GM19025 (cell line): ENCODE data around the gene LYST.
"Not testable (repeated sequence)": the region's sequence is repeated elsewhere in the genome, so short reads cannot be mapped to it uniquely, and the experiment has no call there.

Source experiments
- ATAC-seq: cut with Tn5 transposase; IDR thresholded peaks from one replicate; pipeline ENCODE4 v1.9.1; 2021; ENCODE audit warnings: mild to moderate bottlenecking, low read depth, moderate library complexity; ENCODE audit not compliant: unreplicated experiment

LYST gene

GRCh38 chr1:235821361-235821981 lies 45.2 kb downstream of the LYST start:
- no peak for ATAC-seq

- ATAC-seq: no peak
Measured at GRCh38 chr1:235820061-235820460, 46.6 kb downstream of the LYST start.

DNA sequence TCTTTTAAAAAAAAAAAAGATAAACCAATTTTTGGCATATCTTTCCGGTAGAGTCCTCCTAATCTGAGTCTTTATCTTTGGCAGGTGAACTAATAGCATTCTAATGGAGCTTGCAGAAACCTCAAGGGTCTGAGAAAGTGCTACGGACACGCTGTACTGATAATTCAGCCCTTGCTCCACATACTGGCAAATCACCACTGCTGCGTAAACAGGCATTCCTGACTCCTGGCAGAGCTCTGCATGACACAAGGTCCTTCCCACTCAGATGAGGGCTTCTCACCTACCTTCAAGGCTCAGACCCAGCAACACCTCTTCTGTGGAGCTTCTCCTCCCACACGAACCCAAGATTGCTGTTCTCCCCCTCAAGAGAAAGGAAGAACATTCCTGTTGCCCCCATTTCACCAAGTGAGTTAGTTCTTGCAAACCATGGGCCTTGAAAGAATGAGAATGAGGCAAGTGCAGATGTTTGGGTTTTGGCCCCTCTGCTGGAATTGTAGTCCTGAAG lies 48.0 kb downstream of the LYST start:
- ATAC-seq: no peak

DNA sequence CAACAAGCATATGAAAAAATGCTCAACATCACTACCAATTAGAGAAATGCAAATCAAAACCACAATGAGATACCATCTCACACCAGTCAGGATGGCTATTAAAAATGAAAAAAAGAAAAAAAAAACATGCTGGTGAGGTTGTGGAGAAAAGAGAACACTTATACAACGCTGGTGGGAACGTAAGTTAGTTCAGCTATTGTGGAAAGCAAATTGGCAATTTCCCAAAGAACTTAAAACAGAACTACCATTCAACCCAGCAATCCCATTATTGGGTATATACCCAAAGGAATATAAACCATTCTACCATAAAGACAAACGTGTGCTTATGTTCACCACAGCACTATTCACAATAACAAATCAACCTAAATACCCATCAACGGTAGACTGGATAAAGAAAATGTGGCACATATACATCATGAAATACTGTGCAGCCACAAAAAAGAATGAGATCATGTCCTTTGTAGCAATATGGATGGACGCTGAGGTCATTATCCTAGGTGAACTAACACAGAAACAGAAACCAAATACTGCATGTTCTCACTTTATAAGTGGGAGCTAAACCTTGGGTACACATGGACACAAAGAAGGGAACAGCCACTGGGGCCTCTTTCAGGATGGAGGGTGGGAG lies 49.5 kb downstream of the LYST start:
- ATAC-seq: no peak

- ATAC-seq: no peak
Measured at GRCh38 chr1:235809688-235810397, 56.9 kb downstream of the LYST start.

GRCh38 chr1:235808223-235808622 lies 58.5 kb downstream of the LYST start:
- no peak for ATAC-seq

DNA sequence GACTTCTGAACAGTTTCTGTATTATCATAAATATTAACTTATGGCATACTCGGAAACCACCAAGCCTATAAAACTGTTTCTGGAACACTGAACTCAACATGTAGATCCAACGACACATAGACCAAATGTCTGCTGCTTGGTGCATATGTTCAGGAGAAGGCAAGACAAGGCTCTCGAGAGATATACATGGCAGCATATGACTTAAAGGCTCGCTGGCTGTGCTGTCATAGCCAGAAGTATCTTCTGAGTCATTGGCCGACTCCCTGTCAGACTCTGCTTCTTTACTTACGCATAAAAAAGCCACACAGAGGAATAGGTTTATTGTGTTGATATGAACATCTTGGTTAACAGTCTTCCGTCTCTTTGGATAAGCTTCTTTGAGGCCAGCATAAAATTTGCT lies 60.6 kb downstream of the LYST start:
- no peak for ATAC-seq

- no peak for ATAC-seq
Measured at GRCh38 chr1:235802573-235803346, 63.9 kb downstream of the LYST start.

GRCh38 chr1:235799264-235799663 lies 67.4 kb downstream of the LYST start:
- ATAC-seq: no peak

DNA sequence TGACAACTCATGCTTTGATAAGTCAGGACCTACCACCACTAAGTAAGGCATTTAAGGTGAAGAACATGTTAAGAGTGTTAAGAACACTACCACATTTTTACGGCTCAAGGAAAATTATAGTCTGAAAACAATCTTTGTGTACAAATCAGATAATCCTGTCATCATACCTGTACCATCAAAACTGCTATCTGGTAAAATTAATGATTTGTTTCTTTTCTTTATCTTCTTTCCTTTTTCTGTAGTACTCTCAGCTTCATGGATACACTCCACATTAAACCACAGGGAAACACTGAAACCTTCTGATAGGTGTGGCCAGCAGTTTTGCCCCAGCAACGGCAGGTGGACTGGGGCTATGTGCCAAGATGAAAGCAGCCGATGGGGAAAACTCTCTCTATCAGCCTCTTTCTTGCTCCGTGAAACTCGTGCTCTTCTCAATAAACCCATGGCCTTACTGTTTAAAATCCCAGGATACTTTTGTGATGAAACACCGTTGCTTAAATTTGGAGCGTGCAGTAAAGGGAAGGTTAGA lies 75.1 kb downstream of the LYST start:
- ATAC-seq: no peak

- ATAC-seq: no peak
Measured at GRCh38 chr1:235790123-235790522, 76.6 kb downstream of the LYST start.

DNA sequence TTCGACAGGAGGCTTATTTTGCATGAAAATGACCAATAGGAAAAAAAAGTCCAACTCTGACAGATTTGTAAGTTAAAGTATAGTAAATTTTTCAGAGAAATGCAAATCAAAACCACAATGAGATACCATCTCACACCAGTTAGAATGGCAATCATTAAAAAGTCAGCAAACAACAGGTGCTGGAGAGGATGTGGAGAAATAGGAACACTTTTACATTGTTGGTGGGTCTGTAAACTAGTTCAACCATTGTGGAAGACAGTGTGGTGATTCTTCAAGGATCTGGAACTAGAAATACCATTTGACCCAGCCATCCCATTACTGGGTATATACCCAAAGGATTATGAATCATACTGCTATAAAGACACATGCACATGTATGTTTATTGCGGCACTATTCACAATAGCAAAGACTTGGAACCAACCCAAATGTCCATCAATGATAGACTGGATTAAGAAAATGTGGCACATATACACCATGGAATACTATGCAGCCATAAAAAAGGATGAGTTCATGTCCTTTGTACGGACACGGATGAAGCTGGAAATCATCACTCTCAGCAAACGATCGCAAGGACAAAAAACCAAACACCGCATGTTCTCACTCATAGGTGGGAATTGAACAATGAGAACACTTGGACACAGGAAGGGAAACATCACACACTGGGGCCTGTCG lies 80.3 kb downstream of the LYST start:
- not testable (repeated sequence) for ATAC-seq

DNA sequence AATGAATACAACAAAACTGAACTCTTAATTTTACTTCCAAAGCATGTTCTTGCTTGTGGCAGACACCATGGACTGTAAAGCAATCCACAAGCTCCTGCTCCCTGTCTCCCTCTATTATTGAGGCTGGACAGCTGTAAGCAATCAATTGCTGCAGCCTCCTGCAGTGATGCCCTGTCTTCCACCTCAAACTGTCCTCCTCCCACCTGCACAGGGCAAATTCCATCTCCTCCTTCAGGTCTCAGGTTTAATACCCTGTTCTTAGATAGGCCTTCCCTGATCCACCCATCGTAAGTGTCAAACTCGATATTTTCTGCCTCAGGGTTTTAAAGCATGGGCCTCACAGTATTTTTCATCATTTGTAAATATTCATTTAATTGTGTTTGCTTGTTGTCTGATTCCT lies 81.8 kb downstream of the LYST start:
- ATAC-seq: no peak

DNA sequence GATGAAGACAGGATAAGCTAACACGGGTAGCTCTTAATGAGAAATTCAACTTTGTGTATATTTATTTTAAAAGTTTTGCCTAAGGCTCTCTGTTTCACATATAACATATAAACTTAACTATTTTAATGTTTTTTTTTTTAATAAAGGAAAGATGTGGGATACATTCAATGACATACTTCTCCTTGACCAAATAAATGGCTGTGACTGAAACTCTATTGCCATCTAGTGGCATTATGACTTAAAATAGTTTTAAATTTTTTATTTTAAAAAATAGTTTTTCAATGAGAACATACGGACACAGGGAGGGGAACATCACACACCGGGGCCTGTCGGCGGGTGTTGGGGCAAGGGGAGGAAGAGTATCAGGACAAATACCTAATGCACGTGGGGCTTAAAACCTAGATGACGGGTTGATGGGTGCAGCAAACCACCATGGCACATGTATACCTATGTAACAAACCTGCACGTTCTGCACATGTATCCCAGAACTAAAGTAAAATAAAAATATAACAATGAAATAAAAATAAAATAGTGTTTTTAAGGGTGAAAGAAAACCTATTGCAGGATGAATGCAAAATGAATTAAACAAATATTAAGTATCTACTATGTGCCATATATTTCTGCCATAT lies 83.4 kb downstream of the LYST start:
- ATAC-seq: no peak

- ATAC-seq: no peak
Measured at GRCh38 chr1:235782601-235783000, 84.1 kb downstream of the LYST start.

DNA sequence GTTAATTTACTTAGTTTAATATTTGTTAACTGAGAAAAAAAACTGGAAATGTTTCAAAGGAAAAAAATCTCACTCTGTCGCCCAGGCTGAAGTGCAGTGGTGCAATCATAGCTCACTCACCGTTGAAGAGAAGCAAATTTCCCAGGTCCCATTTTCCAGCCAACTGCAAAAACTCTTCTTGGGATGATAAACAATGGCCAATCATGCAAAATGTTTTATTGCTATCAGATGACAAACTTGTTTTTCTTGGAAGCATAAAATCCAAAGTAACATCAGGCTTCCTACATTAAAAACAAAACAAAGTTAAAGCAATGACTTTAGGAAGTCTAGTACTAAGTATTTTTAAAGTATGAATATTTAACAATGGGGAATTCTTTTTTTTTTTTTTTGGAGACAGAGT lies 84.9 kb downstream of the LYST start:
- no peak for ATAC-seq

GRCh38 chr1:235779770-235780169 lies 86.9 kb downstream of the LYST start:
- no peak for ATAC-seq

DNA sequence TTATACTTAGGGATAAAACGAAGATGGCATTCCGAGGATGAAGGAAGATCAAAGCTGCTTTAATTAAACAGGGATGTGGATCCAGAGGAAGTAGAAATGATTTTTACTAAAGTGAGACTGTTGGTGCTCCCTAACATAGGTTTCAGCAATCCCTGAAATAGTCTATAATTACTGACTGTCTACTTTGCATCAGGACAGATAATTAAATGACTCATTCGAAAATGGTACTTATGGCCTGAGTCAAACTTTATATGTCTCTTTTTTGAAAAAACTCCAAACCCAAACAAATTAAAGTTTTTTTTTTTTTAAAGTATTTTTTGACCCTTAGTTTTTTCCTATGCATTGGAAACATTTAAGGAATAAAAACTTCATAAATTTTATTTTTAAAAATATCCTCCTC lies 90.3 kb downstream of the LYST start:
- ATAC-seq: no peak

- no peak for ATAC-seq
Measured at GRCh38 chr1:235775246-235775860, 91.4 kb downstream of the LYST start.
